Measurements from ENCODE around the gene ATAD1. TPM values are rescaled to one million over a fixed set of nuclear protein-coding genes. Genes with fewer than 3 reads are reported as not detected.

The ATAD1 gene
- 36.7 to 49.1 TPM (median 45.4 TPM) in 5 replicates for total RNA-seq (2022; extraction: Qiagen RNA extraction)

GRCh38 chr10:87817609-87818504, at the start of gene ATAD1:
TSS of gene ATAD1 (minus strand) at chr10:87818226. CDS start at chr10:87814599, 3,627 bp downstream.

GRCh38 chr10:87863053-87863943, 45.3 kb upstream of the ATAD1 start, which contains the start of the genes KLLN and PTEN:
TSS of gene KLLN (minus strand) at chr10:87863533. CDS start at chr10:87862487, 1,046 bp downstream.
TSS of gene PTEN (plus strand) at chr10:87863625. CDS start at chr10:87864470, 845 bp downstream.

Other genes starting within 250 kb of the ATAD1 start
- gene PAPSS2, start 158.3 kb downstream of the ATAD1 start, total RNA-seq (2022; extraction: Qiagen RNA extraction) = 16.5 to 23.7 TPM (median 20.8 TPM) in 5 replicates
- gene KLLN, start 45.3 kb upstream of the ATAD1 start, total RNA-seq (2022; extraction: Qiagen RNA extraction) = 0.45 to 0.68 TPM (median 0.60 TPM) in 5 replicates
- gene PTEN, start 45.4 kb upstream of the ATAD1 start, total RNA-seq (2022; extraction: Qiagen RNA extraction) = 45.8 to 55.5 TPM (median 51.7 TPM) in 5 replicates

Measured in A549 treated with dexamethasone at 1 μM for 4 hours (cell line).